Activated CD4-positive, alpha-beta memory T cell treated with anti-CD3 and anti-CD28 coated beads for 36 hours (primary cell): ENCODE measurements around the gene COL20A1. TPM values are rescaled to one million over a fixed set of nuclear protein-coding genes. Genes with fewer than 3 reads are reported as not detected.
A peak's percentile ranks its signal among the peaks of the same experiment; 100 is the strongest.

Source experiments
- CTCF ChIA-PET: fragments of 350-600 bp; sonication (Branson Sonifier 250); formaldehyde crosslinking; loops from one replicate; lab custom pipeline; 2021; ENCODE audit warnings: antibody characterized with exemption, inconsistent platforms; lab: Charles Lee
- POLR2A ChIA-PET: fragments of 350-600 bp; sonication (Branson Sonifier 250); formaldehyde crosslinking; loops from one replicate; lab custom pipeline; 2021; ENCODE audit warnings: antibody characterized with exemption; lab: Charles Lee
- DNase-seq: peaks from one replicate; pipeline ENCODE4 v3.0.0-alpha.2; 2020
- H3K27ac Mint-ChIP-seq: one replicate; pipeline ENCODE4 v1.8.0; 2021; ENCODE audit warnings: mixed read lengths
- H3K27me3 Mint-ChIP-seq: one replicate; pipeline ENCODE4 v1.8.0; 2021; ENCODE audit warnings: mixed read lengths
- H3K36me3 Mint-ChIP-seq: one replicate; pipeline ENCODE4 v1.8.0; 2021; ENCODE audit warnings: mixed read lengths
- H3K4me1 Mint-ChIP-seq: one replicate; pipeline ENCODE4 v1.8.0; 2021; ENCODE audit warnings: low read depth, mixed read lengths
- H3K4me3 Mint-ChIP-seq: one replicate; pipeline ENCODE4 v1.8.0; 2021; ENCODE audit warnings: mild to moderate bottlenecking, mixed read lengths
- H3K9me3 Mint-ChIP-seq: one replicate; pipeline ENCODE4 v1.8.0; 2021; ENCODE audit warnings: mixed read lengths
- intact Hi-C: fragments of 100-400 bp; cut with micrococcal nuclease; formaldehyde crosslinking; loops from one replicate; pipeline ENCODE4 v1.15.1; 2023
- total RNA-seq, 2 experiments: library from RNA; stranded (reverse); gene quantifications; one replicate each; pipeline ENCODE4 v1.2.3, GENCODE V29; 2021

The COL20A1 gene
- total RNA-seq, 2 experiments from 2014 or later = not detected

GRCh38 chr20:63308218-63308911 lies 15.4 kb downstream of the COL20A1 start:
- H3K27ac Mint-ChIP-seq = no peak overlapping the region
- no peaks in the 10 kb centered on the region for H3K9me3 Mint-ChIP-seq
- peaks cover 10% of the 10 kb centered on the region for H3K27me3 Mint-ChIP-seq
- no peak for DNase-seq
- intact Hi-C loops = no loop called here
- ChIA-PET CTCF (interaction anchor here (2.7 to 4.0 kb wide), 3 partner anchors 9 to 85 kb away, joined by 10 to 64 read pairs (median 12); no protein-coding TSS in a partner anchor), POLR2A (no interaction called here)
- H3K4me1 Mint-ChIP-seq = no peaks in the 10 kb centered on the region
- H3K4me3 Mint-ChIP-seq = no peak overlapping the region
- no peaks in the 10 kb centered on the region for H3K36me3 Mint-ChIP-seq

- Mint-ChIP-seq H3K4me1 (no peaks in the 10 kb centered on the region), H3K4me3 (no peak overlapping the region), H3K27ac (no peak overlapping the region), H3K9me3 (no peaks in the 10 kb centered on the region), H3K27me3 (peaks cover 10% of the 10 kb centered on the region), H3K36me3 (no peaks in the 10 kb centered on the region)
- intact Hi-C loops = no loop called here
- CTCF ChIA-PET = interaction anchor here (0.6 to 4.0 kb wide), 10 partner anchors 10 to 811 kb away, joined by 3 to 64 read pairs (median 5); no protein-coding TSS in a partner anchor
- DNase-seq = peak; percentile 33
- POLR2A ChIA-PET = no interaction called here
Measured at GRCh38 chr20:63309261-63310071, 16.5 kb downstream of the COL20A1 start.

- Mint-ChIP-seq H3K27me3 (peaks cover 6% of the 10 kb centered on the region), H3K9me3 (no peaks in the 10 kb centered on the region), H3K27ac (no peak overlapping the region), H3K4me1 (no peaks in the 10 kb centered on the region), H3K4me3 (no peak overlapping the region), H3K36me3 (no peaks in the 10 kb centered on the region)
- ChIA-PET POLR2A (no interaction called here), CTCF (interaction anchor here (0.8 to 4.0 kb wide), 9 partner anchors 11 to 810 kb away, joined by 3 to 64 read pairs (median 6); no protein-coding TSS in a partner anchor)
- no peak for DNase-seq
- intact Hi-C loops = no loop called here
Measured at GRCh38 chr20:63310265-63310991, 17.4 kb downstream of the COL20A1 start.

GRCh38 chr20:63311186-63311832 lies 18.3 kb downstream of the COL20A1 start:
- no peak for DNase-seq
- no peak overlapping the region for H3K4me3 Mint-ChIP-seq
- ChIA-PET POLR2A (no interaction called here), CTCF (interaction anchor here (1.2 to 4.0 kb wide), 4 partner anchors 15 to 88 kb away, joined by 3 to 64 read pairs (median 8); no protein-coding TSS in a partner anchor)
- no peaks in the 10 kb centered on the region for H3K4me1 Mint-ChIP-seq
- intact Hi-C loops = no loop called here
- H3K9me3 Mint-ChIP-seq = no peaks in the 10 kb centered on the region
- H3K36me3 Mint-ChIP-seq = no peaks in the 10 kb centered on the region
- peaks cover 10% of the 10 kb centered on the region for H3K27me3 Mint-ChIP-seq
- H3K27ac Mint-ChIP-seq = no peak overlapping the region

GRCh38 chr20:63311833-63312243 lies 18.9 kb downstream of the COL20A1 start:
- Mint-ChIP-seq H3K27me3 (peaks cover 10% of the 10 kb centered on the region), H3K27ac (no peak overlapping the region), H3K36me3 (no peaks in the 10 kb centered on the region), H3K4me1 (no peaks in the 10 kb centered on the region), H3K4me3 (no peak overlapping the region), H3K9me3 (no peaks in the 10 kb centered on the region)
- CTCF ChIA-PET = no interaction called here
- no peak for DNase-seq
- intact Hi-C loops = no loop called here
- POLR2A ChIA-PET = no interaction called here

- H3K36me3 Mint-ChIP-seq = no peaks in the 10 kb centered on the region
- H3K4me3 Mint-ChIP-seq = no peak overlapping the region
- peaks cover 10% of the 10 kb centered on the region for H3K27me3 Mint-ChIP-seq
- ChIA-PET POLR2A (no interaction called here), CTCF (interaction anchor here (1.1 kb wide), 1 partner anchor 20 kb away, joined by 3 read pairs; no protein-coding TSS in a partner anchor)
- no peaks in the 10 kb centered on the region for H3K4me1 Mint-ChIP-seq
- no peak overlapping the region for H3K27ac Mint-ChIP-seq
- no peaks in the 10 kb centered on the region for H3K9me3 Mint-ChIP-seq
- intact Hi-C loops = no loop called here
- no peak for DNase-seq
Measured at GRCh38 chr20:63312273-63312672, 19.3 kb downstream of the COL20A1 start.

GRCh38 chr20:63312690-63313348 lies 19.8 kb downstream of the COL20A1 start:
- no peak overlapping the region for H3K4me3 Mint-ChIP-seq
- no peaks in the 10 kb centered on the region for H3K4me1 Mint-ChIP-seq
- no peak for DNase-seq
- ChIA-PET POLR2A (no interaction called here), CTCF (interaction anchor here (1.1 kb wide), 1 partner anchor 21 kb away, joined by 3 read pairs; no protein-coding TSS in a partner anchor)
- H3K36me3 Mint-ChIP-seq = no peaks in the 10 kb centered on the region
- intact Hi-C loops = no loop called here
- no peaks in the 10 kb centered on the region for H3K9me3 Mint-ChIP-seq
- H3K27ac Mint-ChIP-seq = no peak overlapping the region
- peaks cover 10% of the 10 kb centered on the region for H3K27me3 Mint-ChIP-seq

- intact Hi-C loops = no loop called here
Measured at GRCh38 chr20:63313349-63314014, 20.5 kb downstream of the COL20A1 start.

GRCh38 chr20:63314015-63314471 lies 21.1 kb downstream of the COL20A1 start:
- intact Hi-C loops = no loop called here

More at GRCh38 chr20:63313349-63314014, 20.5 kb downstream of the COL20A1 start:
- Mint-ChIP-seq H3K4me3 (no peak overlapping the region), H3K9me3 (no peaks in the 10 kb centered on the region), H3K27ac (no peak overlapping the region), H3K4me1 (no peaks in the 10 kb centered on the region), H3K36me3 (no peaks in the 10 kb centered on the region), H3K27me3 (peaks cover 10% of the 10 kb centered on the region)
- ChIA-PET CTCF (interaction anchor here (1.1 kb wide), 1 partner anchor 21 kb away, joined by 3 read pairs; no protein-coding TSS in a partner anchor), POLR2A (no interaction called here)
- DNase-seq = no peak

GRCh38 chr20:63314566-63315239 lies 21.7 kb downstream of the COL20A1 start:
- Mint-ChIP-seq H3K4me1 (no peaks in the 10 kb centered on the region), H3K36me3 (no peaks in the 10 kb centered on the region), H3K27ac (no peak overlapping the region), H3K9me3 (no peaks in the 10 kb centered on the region), H3K27me3 (peaks cover 8% of the 10 kb centered on the region), H3K4me3 (no peak overlapping the region)
- intact Hi-C loops = no loop called here
- no peak for DNase-seq
- ChIA-PET CTCF (no interaction called here), POLR2A (no interaction called here)

More at GRCh38 chr20:63314015-63314471, 21.1 kb downstream of the COL20A1 start:
- DNase-seq = no peak
- H3K27ac Mint-ChIP-seq = no peak overlapping the region
- H3K9me3 Mint-ChIP-seq = no peaks in the 10 kb centered on the region
- peaks cover 10% of the 10 kb centered on the region for H3K27me3 Mint-ChIP-seq
- CTCF ChIA-PET = no interaction called here
- H3K36me3 Mint-ChIP-seq = no peaks in the 10 kb centered on the region
- H3K4me1 Mint-ChIP-seq = no peaks in the 10 kb centered on the region
- POLR2A ChIA-PET = no interaction called here
- no peak overlapping the region for H3K4me3 Mint-ChIP-seq
